Mesenteric fat pad (tissue), 1 donor: ENCODE results near the gene ATR. TPM values are rescaled to one million over a fixed set of nuclear protein-coding genes. Genes with fewer than 3 reads are reported as not detected.
"Not testable (repeated sequence)": the region's sequence is repeated elsewhere in the genome, so short reads cannot be mapped to it uniquely, and the experiment has no call there.

Experiments used
- DNase-seq: peaks from one replicate; pipeline ENCODE4 v3.0.0-alpha.2; 2020; ENCODE audit warnings: low spot score
- total RNA-seq: library from RNA; stranded (reverse); fragmentation: NEBNext Ultra II Directional; extraction: Animal tissue kit (Norgen Biotek cat#: 25700); gene quantifications from one replicate; pipeline ENCODE4 v1.2.1, GENCODE V29; 2021
- donor health status: DM: yes; HTN: yes; CAD: no.

The ATR gene
- total RNA-seq, 1 donor from 2014 or later = 27.7 TPM

- DNase-seq = no peak
Measured at GRCh38 chr3:142595581-142595950, 17.0 kb upstream of the ATR start.

GRCh38 chr3:142595141-142595540 is 16.6 kb upstream of the ATR start:
- no peak for DNase-seq

GRCh38 chr3:142592268-142592667 is 13.7 kb upstream of the ATR start:
- DNase-seq = not testable (repeated sequence)

GRCh38 chr3:142588703-142589102 is 10.2 kb upstream of the ATR start:
- no peak for DNase-seq

- no peak for DNase-seq
Measured at GRCh38 chr3:142586803-142587406, 8.4 kb upstream of the ATR start.

- not testable (repeated sequence) for DNase-seq
Measured at GRCh38 chr3:142581070-142581469, 2.5 kb upstream of the ATR start.

GRCh38 chr3:142580061-142580423 is 1.5 kb upstream of the ATR start:
- no peak for DNase-seq

GRCh38 chr3:142577696-142578328 is 721 bp downstream of the ATR start:
- no peak for DNase-seq

- DNase-seq = no peak
Measured at GRCh38 chr3:142576792-142577191, 1.7 kb downstream of the ATR start.

GRCh38 chr3:142574665-142575064 is 3.9 kb downstream of the ATR start:
- no peak for DNase-seq

- not testable (repeated sequence) for DNase-seq
Measured at GRCh38 chr3:142574223-142574622, 4.3 kb downstream of the ATR start.

GRCh38 chr3:142569422-142569821 is 9.1 kb downstream of the ATR start:
- not testable (repeated sequence) for DNase-seq

- DNase-seq = no peak
Measured at GRCh38 chr3:142568393-142569017, 10.0 kb downstream of the ATR start.

GRCh38 chr3:142566096-142566495 is 12.4 kb downstream of the ATR start:
- no peak for DNase-seq

- no peak for DNase-seq
Measured at GRCh38 chr3:142563496-142563997, 15.0 kb downstream of the ATR start.

- no peak for DNase-seq
Measured at GRCh38 chr3:142560118-142560517, 18.4 kb downstream of the ATR start.

GRCh38 chr3:142553741-142554140 is 24.8 kb downstream of the ATR start:
- DNase-seq = no peak

- DNase-seq = not testable (repeated sequence)
Measured at GRCh38 chr3:142552579-142552978, 26.0 kb downstream of the ATR start.

GRCh38 chr3:142549986-142550385 is 28.5 kb downstream of the ATR start:
- DNase-seq = no peak

- no peak for DNase-seq
Measured at GRCh38 chr3:142543307-142543706, 35.2 kb downstream of the ATR start.

GRCh38 chr3:142542054-142542453 is 36.5 kb downstream of the ATR start:
- no peak for DNase-seq

GRCh38 chr3:142536519-142536918 is 42.0 kb downstream of the ATR start:
- DNase-seq = no peak

GRCh38 chr3:142534543-142534942 is 44.0 kb downstream of the ATR start:
- no peak for DNase-seq
